GM12864 (cell line): ENCODE data around the gene OR1N1.

Source experiments
- DNase-seq: peaks from one replicate; pipeline ENCODE4 v3.0.0-alpha.2; 2011; ENCODE audit warnings: low read depth
- H3K4me3 ChIP-seq: 2 replicates; pipeline ENCODE4 v1.5.1; 2011; ENCODE audit warnings: mild to moderate bottlenecking, low read depth, low read length, control low read depth
- CTCF ChIP-seq: IDR thresholded peaks from 2 replicates; pipeline ENCODE4 v1.5.1; 2011; ENCODE audit warnings: low read depth, mild to moderate bottlenecking, moderate library complexity, low read length, control low read depth, inconsistent platforms; ENCODE audit errors: missing control alignments

The OR1N1 gene

GRCh38 chr9:122518841-122519240, 8.3 kb downstream of the OR1N1 start, which contains the start of gene OR1J4:
Gene OR1J4 (plus strand): TSS chr9:122519141. CDS start chr9:122519141, 0 bp downstream.
- DNase-seq, result no peak
- no peak within 1 kb of the TSS for H3K4me3 ChIP-seq
- TF ChIP-seq CTCF, result no peak

- H3K4me3 ChIP-seq, result no peak overlapping the region
- no peak for TF ChIP-seq CTCF
- no peak for DNase-seq
Measured at GRCh38 chr9:122518226-122518625, 8.9 kb downstream of the OR1N1 start.

GRCh38 chr9:122510502-122510901, 16.6 kb downstream of the OR1N1 start, which contains the start of gene OR1J2:
Gene OR1J2 (plus strand): TSS chr9:122510802. CDS start chr9:122510802, 0 bp downstream.
- DNase-seq, result no peak
- no peak within 1 kb of the TSS for H3K4me3 ChIP-seq
- TF ChIP-seq CTCF, result no peak

GRCh38 chr9:122506964-122507363, 20.1 kb downstream of the OR1N1 start:
- no peak for DNase-seq
- no peak for TF ChIP-seq CTCF
- H3K4me3 ChIP-seq, result no peak overlapping the region

- peak; percentile 83 for TF ChIP-seq CTCF
Measured at GRCh38 chr9:122498883-122499288, 28.2 kb downstream of the OR1N1 start.

GRCh38 chr9:122479062-122479461, 48.0 kb downstream of the OR1N1 start:
- no peak for DNase-seq
- no peak overlapping the region for H3K4me3 ChIP-seq
- TF ChIP-seq CTCF, result no peak

More at GRCh38 chr9:122498883-122499288, 28.2 kb downstream of the OR1N1 start:
- no peak for DNase-seq
- H3K4me3 ChIP-seq, result no peak overlapping the region

- TF ChIP-seq CTCF, result no peak
- no peak for DNase-seq
- H3K4me3 ChIP-seq, result no peak within 1 kb of the TSS
Measured at GRCh38 chr9:122477826-122478225, 49.3 kb downstream of the OR1N1 start, which contains the start of gene OR1J1. Gene OR1J1 (minus strand): TSS chr9:122477926. CDS start chr9:122477926, 0 bp downstream.
